HEK293T (cell line): Measurements from ENCODE around the gene DYNC1LI2.

Experiments used
- ELF4 ChIP-seq: fragments of 450-650 bp; IDR thresholded peaks from 2 replicates; pipeline ENCODE4 v1.6.1; 2017; ENCODE audit warnings: antibody characterized with exemption
- PKNOX1 ChIP-seq: fragments of 450-650 bp; IDR thresholded peaks from 2 replicates; pipeline ENCODE4 v1.6.1; 2016
- SP1 ChIP-seq: fragments of 450-650 bp; IDR thresholded peaks from 2 replicates; pipeline ENCODE4 v1.6.1; 2017

GRCh38 chr16:66711581-66711980 lies 39.8 kb downstream of the DYNC1LI2 start:
- TF ChIP-seq PKNOX1 (no peak), SP1 (no peak), ELF4 (no peak)
